HL-60 (cell line): ENCODE results near the gene ANGPT4.
"Not testable (repeated sequence)": the region's sequence is repeated elsewhere in the genome, so short reads cannot be mapped to it uniquely, and the experiment has no call there.

ENCODE experiments used
- CTCF ChIP-seq: IDR thresholded peaks from one replicate; pipeline ENCODE4 v1.5.1; 2011; ENCODE audit warnings: low read length, control low read depth, inconsistent platforms; ENCODE audit not compliant: insufficient read depth
- REST ChIP-seq: IDR thresholded peaks from 2 replicates; pipeline ENCODE4 v1.6.1; 2012; ENCODE audit warnings: low read depth; ENCODE audit not compliant: insufficient replicate concordance
- SPI1 ChIP-seq: IDR thresholded peaks from 2 replicates; pipeline ENCODE4 v1.6.1; 2012; ENCODE audit warnings: low read depth, mild to moderate bottlenecking, borderline replicate concordance

GRCh38 chr20:892371-892770 lies 23.8 kb downstream of the ANGPT4 start:
- not testable (repeated sequence) for TF ChIP-seq SPI1, CTCF, REST
